Mammary epithelial cell (primary cell): Measurements from ENCODE around the gene TBC1D16.

ENCODE experiments used
- EZH2 ChIP-seq: IDR thresholded peaks from 2 replicates; pipeline ENCODE4 v1.6.1; 2012; ENCODE audit warnings: low read length, inconsistent platforms, borderline replicate concordance
- TF ChIP-seq, protein P1 (sequence below), 2 donors: IDR thresholded peaks in 1 of 2; conservative IDR thresholded peaks in 1 of 2; 2 replicates each; pipeline ENCODE4 v1.5.1; 2011 to 2012; ENCODE audit warnings: inconsistent platforms in 2 of 2, low read length in 2 of 2, mild to moderate bottlenecking in 2 of 2, control low read depth in 1 of 2, low read depth in 1 of 2; ENCODE audit not compliant: insufficient read depth in 1 of 2; ENCODE audit errors: extremely low read depth in 1 of 2

GRCh38 chr17:80080081-80080480 lies 44.4 kb upstream of the TBC1D16 start:
- TF ChIP-seq, protein P1, sequence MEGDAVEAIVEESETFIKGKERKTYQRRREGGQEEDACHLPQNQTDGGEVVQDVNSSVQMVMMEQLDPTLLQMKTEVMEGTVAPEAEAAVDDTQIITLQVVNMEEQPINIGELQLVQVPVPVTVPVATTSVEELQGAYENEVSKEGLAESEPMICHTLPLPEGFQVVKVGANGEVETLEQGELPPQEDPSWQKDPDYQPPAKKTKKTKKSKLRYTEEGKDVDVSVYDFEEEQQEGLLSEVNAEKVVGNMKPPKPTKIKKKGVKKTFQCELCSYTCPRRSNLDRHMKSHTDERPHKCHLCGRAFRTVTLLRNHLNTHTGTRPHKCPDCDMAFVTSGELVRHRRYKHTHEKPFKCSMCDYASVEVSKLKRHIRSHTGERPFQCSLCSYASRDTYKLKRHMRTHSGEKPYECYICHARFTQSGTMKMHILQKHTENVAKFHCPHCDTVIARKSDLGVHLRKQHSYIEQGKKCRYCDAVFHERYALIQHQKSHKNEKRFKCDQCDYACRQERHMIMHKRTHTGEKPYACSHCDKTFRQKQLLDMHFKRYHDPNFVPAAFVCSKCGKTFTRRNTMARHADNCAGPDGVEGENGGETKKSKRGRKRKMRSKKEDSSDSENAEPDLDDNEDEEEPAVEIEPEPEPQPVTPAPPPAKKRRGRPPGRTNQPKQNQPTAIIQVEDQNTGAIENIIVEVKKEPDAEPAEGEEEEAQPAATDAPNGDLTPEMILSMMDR (conservative IDR thresholded peaks at IDR 0.05 in 1 of 2, IDR thresholded peaks at IDR 0.05 in 1 of 2; ENCODE audit: extremely low read depth in 1 of 2, insufficient read depth in 1 of 2, low read depth in 1 of 2, low read length in 2 of 2) = no peak
- no peak for TF ChIP-seq EZH2
